GM23338 (cell line): Measurements from ENCODE around the gene AP1S3. TPM values are rescaled to one million over a fixed set of nuclear protein-coding genes. Genes with fewer than 3 reads are reported as not detected.

Experiments
- ATAC-seq: fragments of 200-7000 bp; cut with Tn5 transposase; 3 replicates; pipeline ENCODE4 v1.9.1; 2020
- DNase-seq: peaks from one replicate; pipeline ENCODE4 v3.0.0-alpha.2; 2015; ENCODE audit warnings: low spot score
- H2AFZ ChIP-seq: fragments of 200-600 bp; sonication (generic); 2 replicates; pipeline ENCODE4 v1.8.0; 2016; ENCODE audit warnings: antibody characterized with exemption, mild to moderate bottlenecking, moderate library complexity
- H3F3A ChIP-seq: fragments of 200-600 bp; sonication (generic); replicated peaks from 2 replicates; pipeline ENCODE4 v1.8.0; 2017; ENCODE audit warnings: antibody characterized with exemption, mixed run types, low read depth
- H3K27ac ChIP-seq: fragments of 200-600 bp; sonication (generic); 2 replicates; pipeline ENCODE4 v1.6.1; 2016; ENCODE audit warnings: low read depth
- H3K27me3 ChIP-seq: fragments of 200-600 bp; sonication (generic); 2 replicates; pipeline ENCODE4 v1.8.0; 2016; ENCODE audit warnings: mild to moderate bottlenecking, mixed run types, moderate library complexity; ENCODE audit not compliant: insufficient read depth
- H3K36me3 ChIP-seq: fragments of 200-600 bp; sonication (generic); 2 replicates; pipeline ENCODE4 v1.8.0; 2016; ENCODE audit warnings: mild to moderate bottlenecking; ENCODE audit not compliant: insufficient read depth
- H3K4me1 ChIP-seq: fragments of 200-600 bp; sonication (generic); 2 replicates; pipeline ENCODE4 v1.8.0; 2016; ENCODE audit warnings: mild to moderate bottlenecking, moderate library complexity; ENCODE audit not compliant: insufficient read depth
- H3K4me2 ChIP-seq: fragments of 200-600 bp; sonication (generic); 2 replicates; pipeline ENCODE4 v1.7.1; 2017; ENCODE audit warnings: mixed run types
- H3K4me3 ChIP-seq: fragments of 200-600 bp; sonication (generic); 2 replicates; pipeline ENCODE4 v1.6.1; 2016; ENCODE audit warnings: mixed run types
- H3K79me2 ChIP-seq: fragments of 200-600 bp; sonication (generic); replicated peaks from 2 replicates; pipeline ENCODE4 v1.8.0; 2017; ENCODE audit warnings: mild to moderate bottlenecking; ENCODE audit not compliant: insufficient read depth
- H3K9me2 ChIP-seq: fragments of 200-600 bp; sonication (generic); 2 replicates; pipeline ENCODE4 v1.8.0; 2017; ENCODE audit not compliant: insufficient read depth
- H4K20me1 ChIP-seq: fragments of 200-600 bp; sonication (generic); replicated peaks from 2 replicates; pipeline ENCODE4 v1.8.0; 2017; ENCODE audit warnings: mild to moderate bottlenecking; ENCODE audit not compliant: insufficient read depth
- H3K27ac Mint-ChIP-seq: 2 replicates; pipeline ENCODE4 v1.8.0; 2020; ENCODE audit warnings: inconsistent platforms, mild to moderate bottlenecking, moderate library complexity, mixed read lengths
- H3K27me3 Mint-ChIP-seq: 3 replicates; pipeline ENCODE4 v1.8.0; 2022; ENCODE audit warnings: low read depth, mild to moderate bottlenecking, moderate library complexity, mixed read lengths, inconsistent platforms; ENCODE audit not compliant: insufficient read depth, poor library complexity
- H3K36me3 Mint-ChIP-seq: 3 replicates; pipeline ENCODE4 v1.8.0; 2021; ENCODE audit warnings: low read depth, mild to moderate bottlenecking, inconsistent platforms, moderate library complexity, mixed read lengths
- H3K4me1 Mint-ChIP-seq: 3 replicates; pipeline ENCODE4 v1.8.0; 2020; ENCODE audit warnings: mild to moderate bottlenecking, inconsistent platforms, mixed read lengths
- H3K4me3 Mint-ChIP-seq: 3 replicates; pipeline ENCODE4 v1.8.0; 2021; ENCODE audit warnings: moderate library complexity, mild to moderate bottlenecking, inconsistent platforms, mixed read lengths
- H3K9me3 Mint-ChIP-seq: 3 replicates; pipeline ENCODE4 v1.8.0; 2020; ENCODE audit warnings: moderate library complexity, mild to moderate bottlenecking, inconsistent platforms, mixed read lengths
- CREB1 ChIP-seq: fragments of 250-450 bp; sonication (Bioruptor Pico); IDR thresholded peaks from 2 replicates; pipeline ENCODE4 v1.5.0; 2020; ENCODE audit warnings: low read depth, mild to moderate bottlenecking, moderate library complexity
- CTCF ChIP-seq, 2 experiments: fragments of 200-600 bp in 1 of 2; sonication (generic) in 1 of 2; conservative IDR thresholded peaks; 2 replicates each; pipeline versions ENCODE4 v1.5.1 to v1.6.1; 2016 to 2017; ENCODE audit warnings: antibody characterized with exemption in 2 of 2, low read depth in 2 of 2, mild to moderate bottlenecking in 2 of 2, moderate library complexity in 1 of 2
- ETS1 ChIP-seq: IDR thresholded peaks from 2 replicates; pipeline ENCODE4 v1.6.1; 2016; ENCODE audit warnings: antibody characterized with exemption
- EZH2 ChIP-seq: fragments of 200-600 bp; sonication (generic); IDR thresholded peaks from one replicate; pipeline ENCODE4 v1.8.0; 2017; ENCODE audit warnings: antibody characterized with exemption, mild to moderate bottlenecking, low read depth; ENCODE audit not compliant: unreplicated experiment
- EZH2phosphoT487 ChIP-seq: fragments of 200-600 bp; sonication (generic); IDR thresholded peaks from one replicate; pipeline ENCODE4 v1.8.1; 2018; ENCODE audit warnings: antibody characterized with exemption; ENCODE audit not compliant: unreplicated experiment
- JUNB ChIP-seq: IDR thresholded peaks from one replicate; pipeline ENCODE4 v1.6.1; 2016; ENCODE audit warnings: antibody characterized with exemption; ENCODE audit not compliant: unreplicated experiment
- NANOG ChIP-seq: IDR thresholded peaks from 2 replicates; pipeline ENCODE4 v1.6.1; 2016; ENCODE audit warnings: antibody characterized with exemption, borderline replicate concordance
- POLR2AphosphoS5 ChIP-seq: IDR thresholded peaks from 2 replicates; pipeline ENCODE4 v1.6.1; 2016; ENCODE audit warnings: antibody characterized with exemption, low read depth
- REST ChIP-seq: IDR thresholded peaks from one replicate; pipeline ENCODE4 v1.6.1; 2018; ENCODE audit warnings: antibody characterized with exemption; ENCODE audit not compliant: unreplicated experiment
- STAT1 ChIP-seq: IDR thresholded peaks from one replicate; pipeline ENCODE4 v1.6.1; 2016; ENCODE audit warnings: antibody characterized with exemption; ENCODE audit not compliant: unreplicated experiment
- ZNF114 ChIP-seq: fragments of 250-450 bp; sonication (Bioruptor Pico); IDR thresholded peaks from 2 replicates; pipeline ENCODE4 v1.5.0; 2020; ENCODE audit warnings: mild to moderate bottlenecking, moderate library complexity
- ZNF331 ChIP-seq: fragments of 250-450 bp; sonication (Bioruptor Pico); IDR thresholded peaks from 2 replicates; pipeline ENCODE4 v1.5.0; 2020; ENCODE audit warnings: low read depth, mild to moderate bottlenecking, moderate library complexity
- ZNF462 ChIP-seq: fragments of 250-450 bp; sonication (Bioruptor Pico); IDR thresholded peaks from 2 replicates; pipeline ENCODE4 v1.5.0; 2020; ENCODE audit warnings: mild to moderate bottlenecking, moderate library complexity
- polyA plus RNA-seq: library from polyadenylated mRNA; unstranded; fragments of >200 nt; fragmentation: Nextera tagmentation; extraction: Ambion mirVana; gene quantifications from 2 replicates; pipeline ENCODE4 v1.2.1, GENCODE V29; 2016
- total RNA-seq: library from RNA; depleted of rRNA; stranded (reverse); fragments of >200 nt; shearing (Covaris generic); gene quantifications from 2 replicates; pipeline ENCODE4 v1.2.3, GENCODE V29; 2014

AP1S3 gene
- total and polyA plus RNA-seq, 2 experiments from 2014 or later, result 8.8 to 25.5 TPM

GRCh38 chr2:223801736-223802135 lies 35.6 kb downstream of the AP1S3 start:
- no peaks in the 10 kb centered on the region for H3K4me1 Mint-ChIP-seq
- H3K27me3 ChIP-seq, result no peaks in the 10 kb centered on the region
- H3K4me3 Mint-ChIP-seq, result no peak overlapping the region
- H3K9me2 ChIP-seq, result no peaks in the 10 kb centered on the region
- no peaks in the 10 kb centered on the region for H3K4me1 ChIP-seq
- DNase-seq (no peak), ATAC-seq (no peak)
- H3K79me2 ChIP-seq, result peaks cover 10% of the 10 kb centered on the region; the same call in 1 of the 2 replicates
- peaks cover 3% of the 10 kb centered on the region for H3K27me3 Mint-ChIP-seq
- H3K36me3 ChIP-seq, result no peaks in the 10 kb centered on the region
- H3K9me3 Mint-ChIP-seq, result no peaks in the 10 kb centered on the region
- TF ChIP-seq CTCF (conservative IDR thresholded peaks at IDR 0.05; ENCODE audit: low read depth in 2 of 2) (no peak), EZH2 (no peak), POLR2AphosphoS5 (no peak), ZNF462 (CRISPR knock-in tag) (no peak), ETS1 (no peak), JUNB (no peak), ZNF331 (CRISPR knock-in tag) (no peak), ZNF114 (CRISPR knock-in tag) (no peak), CREB1 (CRISPR knock-in tag) (no peak), REST (no peak), STAT1 (no peak), NANOG (no peak), EZH2phosphoT487 (no peak)
- H3K4me3 ChIP-seq, result no peak overlapping the region
- H3F3A ChIP-seq, result no peaks in the 10 kb centered on the region
- no peak overlapping the region for H3K4me2 ChIP-seq
- H3K27ac ChIP-seq, result no peak overlapping the region
- no peaks in the 10 kb centered on the region for H3K36me3 Mint-ChIP-seq
- no peak overlapping the region for H3K27ac Mint-ChIP-seq
- H2AFZ ChIP-seq, result no peak overlapping the region
- no peaks in the 10 kb centered on the region for H4K20me1 ChIP-seq
